GF-D8 (cell line): ENCODE measurements around the gene STK32C.
"Not testable (repeated sequence)": the region's sequence is repeated elsewhere in the genome, so short reads cannot be mapped to it uniquely, and the experiment has no call there.

ENCODE experiments used
- DNase-seq: peaks from one replicate; lab custom pipeline; 2025; lab: John Stamatoyannopoulos, UW

Gene STK32C

GRCh38 chr10:132301371-132302330 is 6.1 kb downstream of the STK32C start:
- DNase-seq, result no peak

GRCh38 chr10:132300582-132300981 is 7.2 kb downstream of the STK32C start:
- DNase-seq, result no peak

- no peak for DNase-seq
Measured at GRCh38 chr10:132299371-132300336, 8.1 kb downstream of the STK32C start.

- no peak for DNase-seq
Measured at GRCh38 chr10:132298038-132298881, 9.5 kb downstream of the STK32C start.

- no peak for DNase-seq
Measured at GRCh38 chr10:132297526-132297925, 10.2 kb downstream of the STK32C start.

- no peak for DNase-seq
Measured at GRCh38 chr10:132296666-132297443, 10.9 kb downstream of the STK32C start.

- not testable (repeated sequence) for DNase-seq
Measured at GRCh38 chr10:132295481-132295880, 12.3 kb downstream of the STK32C start.

GRCh38 chr10:132294561-132295318 is 13.0 kb downstream of the STK32C start:
- DNase-seq, result no peak

GRCh38 chr10:132293813-132294520 is 13.8 kb downstream of the STK32C start:
- no peak for DNase-seq

GRCh38 chr10:132293201-132293812 is 14.4 kb downstream of the STK32C start:
- DNase-seq, result no peak

- no peak for DNase-seq
Measured at GRCh38 chr10:132292287-132293200, 15.2 kb downstream of the STK32C start.

GRCh38 chr10:132291826-132292225 is 15.9 kb downstream of the STK32C start:
- DNase-seq, result no peak

- no peak for DNase-seq
Measured at GRCh38 chr10:132290631-132291030, 17.1 kb downstream of the STK32C start.

- DNase-seq, result no peak
Measured at GRCh38 chr10:132289439-132289838, 18.3 kb downstream of the STK32C start.

GRCh38 chr10:132283604-132284382 is 24.0 kb downstream of the STK32C start:
- no peak for DNase-seq

GRCh38 chr10:132282667-132283603 is 24.8 kb downstream of the STK32C start:
- DNase-seq, result no peak
